Right lobe of liver (tissue), 6 donors: ENCODE results near the gene C4A. TPM values are rescaled to one million over a fixed set of nuclear protein-coding genes. Genes with fewer than 3 reads are reported as not detected.

Experiments
- ATAC-seq, 4 donors: fragments of 200-7000 bp; cut with Tn5 transposase; one replicate each; pipeline ENCODE4 v1.9.1; 2020; ENCODE audit warnings: mild to moderate bottlenecking in 4 of 4, moderate library complexity in 4 of 4
- DNase-seq, 3 donors: peaks; one replicate each; pipeline ENCODE4 v3.0.0-alpha.2; 2020
- H3K27ac ChIP-seq, 3 donors: fragments of 200-600 bp; one replicate each; pipeline ENCODE4 v1.8.0; 2022
- H3K27me3 ChIP-seq, 2 donors: fragments of 200-600 bp; one replicate each; pipeline ENCODE4 v1.8.0; 2022
- H3K36me3 ChIP-seq, 4 donors: fragments of 200-600 bp; sonication (generic) in 1 of 4; one replicate each; pipeline versions ENCODE4 v1.5.1 to v1.8.0; 2017 to 2022; ENCODE audit warnings: control low read depth in 1 of 4
- H3K4me1 ChIP-seq, 4 donors: fragments of 200-600 bp; sonication (generic) in 1 of 4; one replicate each; pipeline versions ENCODE4 v1.5.1 to v1.8.0; 2017 to 2022; ENCODE audit warnings: control low read depth in 1 of 4
- H3K4me3 ChIP-seq, 3 donors: fragments of 200-600 bp; one replicate each; pipeline ENCODE4 v1.8.0; 2022
- H3K9me3 ChIP-seq, 4 donors: fragments of 200-600 bp; sonication (generic) in 1 of 4; one replicate each; pipeline versions ENCODE4 v1.5.1 to v1.8.0; 2017 to 2022; ENCODE audit warnings: control low read depth in 1 of 4
- POLR2A ChIP-seq: fragments of 450-650 bp; IDR thresholded peaks from one replicate; pipeline ENCODE4 v1.6.1; 2017; ENCODE audit warnings: antibody characterized with exemption, mild to moderate bottlenecking
- WGBS: methylation state at CpG from one replicate; pipeline ENCODE4 v1.1.6; 2018; ENCODE audit warnings: low coverage, low lambda C conversion rate; ENCODE audit not compliant: insufficient coverage; ENCODE audit errors: missing lambda C conversion rate; 5-methylcytosine and 5-hydroxymethylcytosine counted together
- intact Hi-C, 2 donors: fragments of 100-400 bp; cut with DNase I; formaldehyde crosslinking; loops; one replicate each; pipeline versions ENCODE4 v1.11.2 to v1.14.1; 2022
- total RNA-seq, 6 experiments: library from RNA; depleted of rRNA in 2 of 6; stranded (reverse); fragments of >200 nt in 2 of 6; fragmentation: NEBNext Ultra II Directional in 3 of 6; extraction: Animal tissue kit (Norgen Biotek cat#: 25700) in 3 of 6; gene quantifications; one replicate each; pipeline versions ENCODE4 v1.1.0 to v1.2.4, GENCODE V29; 2016 to 2023
- TF ChIP-seq, protein P1 (sequence below), 4 donors: fragments of 200-600 bp in 3 of 4; fragments of 450-650 bp in 1 of 4; IDR thresholded peaks; one replicate each; pipeline versions ENCODE4 v1.5.1 to v1.8.0; 2016 to 2022; ENCODE audit warnings: antibody characterized with exemption in 4 of 4, mild to moderate bottlenecking in 2 of 4
- donor health status: DM: no; HTN: yes; CAD: no.
- donor health status: DM: no; HTN: no; CAD: no.
- donor health status: DM: no; HTN: no; CAD: no.
- donor health status: DM: no; HTN: yes; CAD: no.
- donor health status: DM: no; HTN: yes; CAD: no.

C4A gene
- total RNA-seq, 6 experiments from 2014 or later = 1,495 to 2,818 (median 2,205) TPM

DNA sequence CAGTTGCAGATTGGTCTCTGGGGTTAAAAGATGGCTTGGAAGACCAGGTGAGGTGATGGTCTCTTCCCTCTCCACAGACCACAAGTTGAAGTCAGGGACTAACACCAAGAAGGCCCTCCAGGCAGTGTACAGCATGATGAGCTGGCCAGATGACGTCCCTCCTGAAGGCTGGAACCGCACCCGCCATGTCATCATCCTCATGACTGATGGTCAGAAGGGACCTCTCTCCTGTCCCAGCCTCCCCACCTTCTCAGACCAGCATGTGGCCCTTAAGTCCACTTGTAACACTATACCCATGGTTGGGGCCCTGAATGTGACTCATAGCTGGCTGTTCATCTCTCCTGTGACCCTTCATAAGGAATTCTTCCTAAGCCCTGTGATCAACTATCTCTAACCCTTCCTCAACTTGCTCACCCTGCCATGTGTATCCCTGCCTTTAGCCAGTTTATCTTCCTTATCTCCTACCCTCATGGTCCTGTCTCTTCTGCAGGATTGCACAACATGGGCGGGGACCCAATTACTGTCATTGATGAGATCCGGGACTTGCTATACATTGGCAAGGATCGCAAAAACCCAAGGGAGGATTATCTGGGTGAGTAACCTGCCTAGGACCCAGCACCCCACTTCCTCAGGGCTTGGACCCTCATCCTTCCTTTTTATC is 33.0 kb upstream of the C4A start:
- intact Hi-C loops = no loop called here
- TF ChIP-seq POLR2A = no peak
- peak in 1 of 4 donors; percentile 0 for ATAC-seq

DNA sequence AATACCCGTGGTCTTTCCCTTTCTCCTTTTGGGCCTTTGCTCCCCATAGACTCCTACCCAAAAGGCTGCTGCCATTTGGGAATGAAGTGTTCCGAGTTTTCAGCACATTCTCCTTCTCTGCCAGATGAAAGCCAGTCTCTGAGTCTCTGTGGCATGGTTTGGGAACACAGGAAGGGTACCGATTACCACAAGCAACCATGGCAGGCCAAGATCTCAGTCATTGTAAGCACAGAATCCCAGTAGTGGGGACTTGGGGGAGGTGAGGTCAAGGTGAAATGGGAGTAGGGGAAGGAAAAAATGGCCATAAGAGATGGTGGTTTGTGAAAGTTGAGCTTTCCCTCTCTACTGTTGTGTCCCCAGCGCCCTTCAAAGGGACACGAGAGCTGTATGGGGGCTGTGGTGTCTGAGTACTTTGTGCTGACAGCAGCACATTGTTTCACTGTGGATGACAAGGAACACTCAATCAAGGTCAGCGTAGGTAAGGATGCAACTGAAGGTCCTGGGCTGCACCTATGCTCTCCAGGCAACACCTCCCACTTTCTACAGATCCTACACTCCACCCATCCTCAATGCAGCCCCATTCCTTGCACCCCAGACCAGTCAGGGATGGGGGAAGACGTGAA is 31.8 kb upstream of the C4A start:
- Histone ChIP-seq H3K36me3 (peaks cover 0 to 76% (median 31%) of the 10 kb centered on the region in 4 donors), H3K4me3 (no peak overlapping the region), H3K27me3 (no peaks in the 10 kb centered on the region), H3K27ac (no peak overlapping the region), H3K4me1 (peaks cover 0 to 20% (median 2%) of the 10 kb centered on the region in 4 donors), H3K9me3 (no peaks in the 10 kb centered on the region)
- TF ChIP-seq, protein P1, sequence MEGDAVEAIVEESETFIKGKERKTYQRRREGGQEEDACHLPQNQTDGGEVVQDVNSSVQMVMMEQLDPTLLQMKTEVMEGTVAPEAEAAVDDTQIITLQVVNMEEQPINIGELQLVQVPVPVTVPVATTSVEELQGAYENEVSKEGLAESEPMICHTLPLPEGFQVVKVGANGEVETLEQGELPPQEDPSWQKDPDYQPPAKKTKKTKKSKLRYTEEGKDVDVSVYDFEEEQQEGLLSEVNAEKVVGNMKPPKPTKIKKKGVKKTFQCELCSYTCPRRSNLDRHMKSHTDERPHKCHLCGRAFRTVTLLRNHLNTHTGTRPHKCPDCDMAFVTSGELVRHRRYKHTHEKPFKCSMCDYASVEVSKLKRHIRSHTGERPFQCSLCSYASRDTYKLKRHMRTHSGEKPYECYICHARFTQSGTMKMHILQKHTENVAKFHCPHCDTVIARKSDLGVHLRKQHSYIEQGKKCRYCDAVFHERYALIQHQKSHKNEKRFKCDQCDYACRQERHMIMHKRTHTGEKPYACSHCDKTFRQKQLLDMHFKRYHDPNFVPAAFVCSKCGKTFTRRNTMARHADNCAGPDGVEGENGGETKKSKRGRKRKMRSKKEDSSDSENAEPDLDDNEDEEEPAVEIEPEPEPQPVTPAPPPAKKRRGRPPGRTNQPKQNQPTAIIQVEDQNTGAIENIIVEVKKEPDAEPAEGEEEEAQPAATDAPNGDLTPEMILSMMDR (IDR thresholded peaks at IDR 0.05) = no peak
- no peak for TF ChIP-seq POLR2A
- no peak for ATAC-seq
- WGBS = 78% methylated on average over 7 of the region's 7 CpGs
- intact Hi-C loops = loop anchor here in 1 of 2 donors (10.0 kb wide), 1 partner anchor 45 kb away; the partner anchor contains the start of gene ZBTB12
- DNase-seq = no peak

More for the DNA sequence above, 33.0 kb upstream of the C4A start:
- WGBS = 46% methylated on average over 3 of the region's 6 CpGs
- no peaks in the 10 kb centered on the region for H3K27me3 ChIP-seq
- H3K36me3 ChIP-seq = peaks cover 0 to 70% (median 30%) of the 10 kb centered on the region in 4 donors
- H3K4me1 ChIP-seq = peaks cover 0 to 31% (median 9%) of the 10 kb centered on the region in 4 donors
- H3K4me3 ChIP-seq = no peak overlapping the region
- H3K9me3 ChIP-seq = no peaks in the 10 kb centered on the region
- peak overlapping the region in 1 of 3 donors; percentile 18 for H3K27ac ChIP-seq
- no peak for DNase-seq

DNA sequence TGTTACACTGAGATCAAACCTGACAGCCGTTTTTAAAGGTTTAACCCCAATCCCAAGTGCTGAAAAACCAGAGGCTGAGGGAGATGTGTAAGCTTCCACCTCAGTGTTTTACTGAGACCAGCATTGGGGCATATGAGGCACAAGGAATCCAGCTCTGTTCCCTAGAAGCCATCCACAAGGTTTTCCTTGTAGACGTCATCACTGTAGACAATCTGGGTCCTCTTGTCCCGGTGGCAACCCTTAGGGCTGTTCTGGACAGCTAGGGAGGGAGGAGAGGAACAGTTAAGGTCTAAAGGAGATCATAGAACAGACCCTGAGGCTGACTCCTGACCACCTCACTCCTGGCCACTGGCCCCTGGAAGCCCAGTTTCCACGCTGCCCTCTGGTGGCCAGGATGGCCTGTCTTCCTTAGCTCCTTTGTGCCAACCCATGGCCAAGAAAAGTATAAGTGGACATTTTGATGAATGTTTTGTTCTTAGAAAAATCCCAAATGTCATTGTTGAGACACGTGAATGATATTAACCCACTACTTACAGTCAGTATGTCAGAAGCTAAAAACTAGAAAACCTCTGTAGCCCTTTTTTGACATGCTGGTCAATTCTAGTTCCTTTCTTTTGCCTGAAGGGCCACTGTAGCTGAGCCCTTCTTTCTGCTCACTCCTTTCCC is 29.6 kb upstream of the C4A start:
- Histone ChIP-seq H3K27ac (peak overlapping the region in 1 of 3 donors; percentile 4), H3K36me3 (peaks cover 0 to 93% (median 30%) of the 10 kb centered on the region in 4 donors), H3K4me3 (no peak overlapping the region), H3K9me3 (no peaks in the 10 kb centered on the region), H3K4me1 (peaks cover 0 to 16% (median 0%) of the 10 kb centered on the region in 4 donors), H3K27me3 (no peaks in the 10 kb centered on the region)
- intact Hi-C loops = loop anchor here in 1 of 2 donors (10.0 kb wide), 1 partner anchor 47 kb away; the partner anchor contains the start of gene ZBTB12
- 37% methylated on average over 4 of the region's 5 CpGs for WGBS
- DNase-seq (peak in 2 of 3 donors; percentile 67 to 69), ATAC-seq (peak; percentile 40 to 73 (median 66))
- TF ChIP-seq, protein P1 (IDR thresholded peaks at IDR 0.05) = peak; percentile 60 to 83 (median 70)
- TF ChIP-seq POLR2A = peak; percentile 45

DNA sequence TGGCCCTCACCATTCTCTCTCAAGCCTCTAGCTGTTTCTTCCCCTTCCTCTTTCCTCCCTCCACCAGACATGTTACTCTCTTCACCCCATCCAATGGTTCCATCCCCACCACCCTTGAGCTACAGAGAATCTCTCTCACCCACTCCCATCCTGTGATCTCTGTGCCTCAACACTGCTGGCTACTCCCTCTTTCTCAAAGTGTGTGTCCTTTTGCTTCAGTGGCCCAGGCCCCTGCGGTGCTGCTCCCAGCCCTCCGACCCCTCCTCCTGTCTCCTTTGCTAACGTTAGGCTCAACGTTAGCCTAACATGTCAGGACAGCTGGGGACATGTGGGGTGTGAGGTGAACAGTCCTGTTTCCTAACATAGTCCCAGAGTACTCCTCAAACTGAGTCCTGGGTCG is 29.0 kb upstream of the C4A start:
- DNase-seq (no peak), ATAC-seq (peak in 1 of 4 donors; percentile 5)
- 48% methylated on average over 5 of the region's 5 CpGs for WGBS
- Histone ChIP-seq H3K36me3 (peaks cover 0 to 87% (median 27%) of the 10 kb centered on the region in 4 donors), H3K9me3 (no peaks in the 10 kb centered on the region), H3K27ac (peak overlapping the region in 1 of 3 donors; percentile 4), H3K4me1 (peaks cover 0 to 16% (median 2%) of the 10 kb centered on the region in 4 donors), H3K27me3 (no peaks in the 10 kb centered on the region), H3K4me3 (no peak overlapping the region)
- TF ChIP-seq, protein P1 (IDR thresholded peaks at IDR 0.05) = no peak
- TF ChIP-seq POLR2A = no peak
- intact Hi-C loops = loop anchor here in 1 of 2 donors (10.0 kb wide), 1 partner anchor 48 kb away; the partner anchor contains the start of gene ZBTB12
